Measurements from ENCODE around the gene DNAJB7.

DNA sequence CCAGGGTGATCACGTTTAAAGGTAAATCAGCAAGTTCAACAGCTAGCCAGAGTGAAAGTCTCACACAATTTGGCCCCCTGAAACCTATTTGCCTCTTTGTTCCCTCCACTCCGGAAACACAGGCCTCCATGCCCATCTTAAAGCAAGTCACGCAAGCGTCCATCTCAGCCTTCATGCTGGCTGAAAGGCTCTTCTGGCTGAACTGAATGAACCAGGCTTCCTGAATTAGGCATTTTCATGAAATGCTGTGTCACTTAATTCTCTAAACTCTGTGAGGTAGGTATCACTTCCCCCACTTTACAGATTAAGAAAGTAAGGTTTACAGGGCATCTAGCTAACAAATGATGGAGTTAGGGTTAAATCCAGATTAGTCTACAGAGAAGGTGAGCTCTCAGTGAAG lies 44.2 kb downstream of the DNAJB7 start:
- TF ChIP-seq, protein P1, sequence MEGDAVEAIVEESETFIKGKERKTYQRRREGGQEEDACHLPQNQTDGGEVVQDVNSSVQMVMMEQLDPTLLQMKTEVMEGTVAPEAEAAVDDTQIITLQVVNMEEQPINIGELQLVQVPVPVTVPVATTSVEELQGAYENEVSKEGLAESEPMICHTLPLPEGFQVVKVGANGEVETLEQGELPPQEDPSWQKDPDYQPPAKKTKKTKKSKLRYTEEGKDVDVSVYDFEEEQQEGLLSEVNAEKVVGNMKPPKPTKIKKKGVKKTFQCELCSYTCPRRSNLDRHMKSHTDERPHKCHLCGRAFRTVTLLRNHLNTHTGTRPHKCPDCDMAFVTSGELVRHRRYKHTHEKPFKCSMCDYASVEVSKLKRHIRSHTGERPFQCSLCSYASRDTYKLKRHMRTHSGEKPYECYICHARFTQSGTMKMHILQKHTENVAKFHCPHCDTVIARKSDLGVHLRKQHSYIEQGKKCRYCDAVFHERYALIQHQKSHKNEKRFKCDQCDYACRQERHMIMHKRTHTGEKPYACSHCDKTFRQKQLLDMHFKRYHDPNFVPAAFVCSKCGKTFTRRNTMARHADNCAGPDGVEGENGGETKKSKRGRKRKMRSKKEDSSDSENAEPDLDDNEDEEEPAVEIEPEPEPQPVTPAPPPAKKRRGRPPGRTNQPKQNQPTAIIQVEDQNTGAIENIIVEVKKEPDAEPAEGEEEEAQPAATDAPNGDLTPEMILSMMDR (IDR thresholded peaks at IDR 0.05): no peak
- TF ChIP-seq EP300 (IDR thresholded peaks at IDR 0.05) (no peak), POLR2A (IDR thresholded peaks at IDR 0.05) (no peak)

Data from ovary (tissue), 3 donors.